HepG2 (cell line): ENCODE data around the gene KCNF1. TPM values are rescaled to one million over a fixed set of nuclear protein-coding genes. Genes with fewer than 3 reads are reported as not detected.
A peak's percentile ranks its signal among the peaks of the same experiment; 100 is the strongest.

Experiments
- FOXK1 ChIP-seq: sonication (generic); formaldehyde crosslinking; IDR thresholded peaks from 2 replicates; pipeline ENCODE4 v1.4.0; 2020; ENCODE audit warnings: low read depth, missing genetic modification reagents, borderline replicate concordance
- JDP2 ChIP-seq: sonication (generic); formaldehyde crosslinking; IDR thresholded peaks from 2 replicates; pipeline ENCODE4 v1.8.1; 2022; ENCODE audit warnings: missing genetic modification reagents, borderline replicate concordance
- MAFF ChIP-seq: IDR thresholded peaks from 2 replicates; pipeline ENCODE4 v1.6.1; 2011; ENCODE audit warnings: low read depth, low read length, improper control_type of control experiment
- MAFK ChIP-seq, 2 experiments: IDR thresholded peaks in 1 of 2; conservative IDR thresholded peaks in 1 of 2; 2 replicates each; pipeline ENCODE4 v1.6.1; 2011; ENCODE audit warnings: improper control_type of control experiment in 2 of 2, low read length in 2 of 2
- NFAT5 ChIP-seq: sonication (generic); formaldehyde crosslinking; IDR thresholded peaks from 2 replicates; pipeline ENCODE4 v1.4.0; 2020; ENCODE audit warnings: missing genetic modification reagents
- NFKBIZ ChIP-seq: IDR thresholded peaks from 2 replicates; pipeline ENCODE4 v1.6.1; 2018; ENCODE audit warnings: missing genetic modification reagents, missing compliant biosample characterization
- STAG1 ChIP-seq: sonication (generic); formaldehyde crosslinking; IDR thresholded peaks from 2 replicates; pipeline ENCODE4 v1.4.0; 2020; ENCODE audit warnings: missing genetic modification reagents
- TRAFD1 ChIP-seq: sonication (generic); formaldehyde crosslinking; IDR thresholded peaks from 2 replicates; pipeline ENCODE4 v1.5.1; 2020; ENCODE audit warnings: missing genetic modification reagents, mild to moderate bottlenecking, borderline replicate concordance
- ZNF501 ChIP-seq: sonication (generic); formaldehyde crosslinking; IDR thresholded peaks from 2 replicates; pipeline ENCODE4 v1.5.1; 2020; ENCODE audit warnings: mild to moderate bottlenecking, moderate library complexity, missing genetic modification reagents
- polyA plus RNA-seq, 8 experiments: library from polyadenylated mRNA; depleted of rRNA in 3 of 8; stranded (reverse) in 7 of 8; unstranded in 1 of 8; fragments of >200 nt; fragmentation: Illumina TruSeq in 4 of 8; extraction: Trizol in 4 of 8; gene quantifications; 2 replicates each; pipeline versions ENCODE4 v1.2.1 to v1.2.3, GENCODE V29; 2011 to 2016; ENCODE audit warnings: low read depth in 4 of 8, missing spikeins in 1 of 8, mixed read lengths in 1 of 8; ENCODE audit not compliant: insufficient read depth in 1 of 8
- total RNA-seq, 5 experiments: library from RNA; depleted of rRNA; stranded (reverse); fragments of >200 nt; fragmentation: Illumina TruSeq; extraction: Trizol; gene quantifications; 2 replicates each; pipeline ENCODE4 v1.2.3, GENCODE V29; 2016; ENCODE audit warnings: low read depth in 1 of 5
- TF ChIP-seq, protein P1 (sequence below): sonication (generic); formaldehyde crosslinking; IDR thresholded peaks from 2 replicates; pipeline ENCODE4 v1.4.0; 2020; ENCODE audit warnings: mild to moderate bottlenecking, missing genetic modification reagents

Gene KCNF1
- total and polyA plus RNA-seq, 2 of the 13 experiments (the other 11 are each of a cell fraction or from before 2014, with no cell fraction given): 0.09 to 0.12 TPM

- TF ChIP-seq, protein P1, sequence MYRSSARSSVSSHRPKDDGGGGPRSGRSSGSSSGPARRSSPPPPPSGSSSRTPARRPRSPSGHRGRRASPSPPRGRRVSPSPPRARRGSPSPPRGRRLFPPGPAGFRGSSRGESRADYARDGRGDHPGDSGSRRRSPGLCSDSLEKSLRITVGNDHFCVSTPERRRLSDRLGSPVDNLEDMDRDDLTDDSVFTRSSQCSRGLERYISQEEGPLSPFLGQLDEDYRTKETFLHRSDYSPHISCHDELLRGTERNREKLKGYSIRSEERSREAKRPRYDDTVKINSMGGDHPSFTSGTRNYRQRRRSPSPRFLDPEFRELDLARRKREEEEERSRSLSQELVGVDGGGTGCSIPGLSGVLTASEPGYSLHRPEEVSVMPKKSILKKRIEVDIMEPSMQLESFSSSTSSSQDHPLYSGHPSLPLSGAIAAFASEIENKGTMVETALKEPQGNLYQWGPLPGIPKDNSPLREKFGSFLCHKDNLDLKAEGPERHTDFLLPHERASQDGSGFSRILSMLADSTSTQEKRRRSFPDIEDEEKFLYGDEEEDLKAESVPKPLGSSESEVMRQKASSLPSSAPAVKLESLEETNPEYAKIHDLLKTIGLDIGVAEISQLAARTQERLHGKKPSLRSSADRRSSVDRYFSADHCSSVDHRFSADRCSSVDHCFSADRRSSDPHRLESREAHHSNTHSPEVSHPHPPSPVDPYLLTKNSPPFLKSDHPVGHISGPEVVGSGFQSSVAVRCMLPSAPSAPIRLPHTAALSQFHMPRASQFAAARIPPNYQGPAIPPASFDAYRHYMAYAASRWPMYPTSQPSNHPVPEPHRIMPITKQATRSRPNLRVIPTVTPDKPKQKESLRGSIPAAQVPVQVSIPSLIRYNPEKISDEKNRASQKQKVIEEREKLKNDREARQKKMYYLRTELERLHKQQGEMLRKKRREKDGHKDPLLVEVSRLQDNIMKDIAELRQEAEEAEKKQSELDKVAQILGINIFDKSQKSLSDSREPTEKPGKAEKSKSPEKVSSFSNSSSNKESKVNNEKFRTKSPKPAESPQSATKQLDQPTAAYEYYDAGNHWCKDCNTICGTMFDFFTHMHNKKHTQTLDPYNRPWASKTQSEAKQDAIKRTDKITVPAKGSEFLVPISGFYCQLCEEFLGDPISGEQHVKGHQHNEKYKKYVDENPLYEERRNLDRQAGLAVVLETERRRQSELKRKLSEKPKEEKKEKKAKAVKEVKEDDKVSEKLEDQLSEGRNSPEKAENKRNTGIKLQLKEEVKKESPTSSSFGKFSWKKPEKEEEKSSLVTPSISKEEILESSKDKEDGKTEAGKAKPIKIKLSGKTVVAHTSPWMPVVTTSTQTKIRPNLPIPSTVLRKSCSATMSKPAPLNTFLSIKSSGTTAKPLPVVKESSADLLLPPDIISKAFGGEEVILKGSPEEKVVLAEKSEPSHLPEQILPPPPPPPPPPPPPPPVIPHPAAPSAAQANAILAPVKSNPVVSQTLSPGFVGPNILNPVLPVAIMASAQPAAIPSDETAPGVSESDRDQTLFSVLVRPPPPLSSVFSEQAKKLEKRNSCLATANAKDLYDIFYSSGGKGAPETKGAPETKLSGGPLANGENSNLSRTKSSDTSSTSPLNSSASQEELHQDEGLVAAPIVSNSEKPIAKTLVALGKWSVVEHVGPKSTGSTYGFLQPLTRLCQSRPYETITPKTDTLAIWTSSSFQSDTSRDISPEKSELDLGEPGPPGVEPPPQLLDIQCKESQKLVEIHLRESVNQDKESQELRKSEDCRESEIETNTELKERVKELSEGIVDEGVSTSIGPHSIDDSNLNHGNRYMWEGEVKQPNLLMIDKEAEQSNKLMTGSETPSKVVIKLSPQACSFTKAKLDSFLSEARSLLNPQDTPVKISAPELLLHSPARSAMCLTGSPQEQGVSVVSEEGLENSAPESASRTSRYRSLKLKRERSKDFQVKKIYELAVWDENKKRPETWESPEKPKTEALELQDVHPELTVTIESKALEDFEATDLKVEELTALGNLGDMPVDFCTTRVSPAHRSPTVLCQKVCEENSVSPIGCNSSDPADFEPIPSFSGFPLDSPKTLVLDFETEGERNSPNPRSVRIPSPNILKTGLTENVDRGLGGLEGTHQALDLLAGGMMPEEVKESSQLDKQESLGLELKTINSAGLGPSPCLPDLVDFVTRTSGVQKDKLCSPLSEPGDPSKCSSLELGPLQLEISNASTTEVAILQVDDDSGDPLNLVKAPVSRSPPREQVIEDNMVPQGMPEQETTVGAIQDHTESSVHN: no peak
- TF ChIP-seq STAG1: no peak
- TF ChIP-seq TRAFD1 (CRISPR knock-in tag): no peak
- TF ChIP-seq JDP2 (CRISPR knock-in tag): no peak
- no peak for TF ChIP-seq NFKBIZ (CRISPR knock-in tag)
- peak; percentile 44; the same call in 1 of the 2 replicates for TF ChIP-seq MAFF
- no peak for TF ChIP-seq FOXK1 (CRISPR knock-in tag)
- TF ChIP-seq MAFK (conservative IDR thresholded peaks at IDR 0.05 in 1 of 2, IDR thresholded peaks at IDR 0.05 in 1 of 2; ENCODE audit: low read length in 2 of 2): peak; percentile 64
- no peak for TF ChIP-seq ZNF501 (CRISPR knock-in tag)
- no peak for TF ChIP-seq NFAT5 (CRISPR knock-in tag)
These were observed 19.9 kb upstream of the KCNF1 start (continued) for GRCh38 chr2:10891848-10892247.
